HG03064 (cell line): Measurements from ENCODE around the gene ZBTB38.

ENCODE experiments used
- ATAC-seq: cut with Tn5 transposase; IDR thresholded peaks from one replicate; pipeline ENCODE4 v1.9.1; 2021; ENCODE audit warnings: low read depth; ENCODE audit not compliant: unreplicated experiment

ZBTB38 gene

GRCh38 chr3:141368062-141368924 lies at the start of gene ZBTB38:
ZBTB38 (plus strand) TSS chr3:141368504; CDS start chr3:141442389, 73,885 bp downstream.
- no peak for ATAC-seq

- no peak for ATAC-seq
Observed at GRCh38 chr3:141320399-141321108, 47.8 kb upstream of the ZBTB38 start.

DNA sequence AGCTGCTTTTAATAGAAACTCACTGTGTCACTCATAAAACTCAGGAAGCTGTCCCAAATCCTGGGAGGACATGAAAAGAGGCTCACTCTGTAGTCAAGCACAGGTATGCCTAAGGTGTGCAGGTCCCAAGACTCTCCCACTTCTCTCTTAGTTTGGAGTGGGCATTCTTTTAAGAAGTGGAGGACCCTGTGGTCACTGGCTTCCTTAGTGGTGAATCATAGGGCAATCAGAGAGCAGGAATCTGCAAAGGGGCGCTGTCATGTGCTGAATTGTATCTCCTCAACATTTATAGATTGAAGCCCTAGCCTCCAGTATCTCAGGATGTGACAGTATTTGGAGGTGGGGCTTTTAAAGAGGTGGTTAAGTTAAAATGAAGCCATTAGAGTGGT lies 47.2 kb upstream of the ZBTB38 start:
- ATAC-seq: no peak

DNA sequence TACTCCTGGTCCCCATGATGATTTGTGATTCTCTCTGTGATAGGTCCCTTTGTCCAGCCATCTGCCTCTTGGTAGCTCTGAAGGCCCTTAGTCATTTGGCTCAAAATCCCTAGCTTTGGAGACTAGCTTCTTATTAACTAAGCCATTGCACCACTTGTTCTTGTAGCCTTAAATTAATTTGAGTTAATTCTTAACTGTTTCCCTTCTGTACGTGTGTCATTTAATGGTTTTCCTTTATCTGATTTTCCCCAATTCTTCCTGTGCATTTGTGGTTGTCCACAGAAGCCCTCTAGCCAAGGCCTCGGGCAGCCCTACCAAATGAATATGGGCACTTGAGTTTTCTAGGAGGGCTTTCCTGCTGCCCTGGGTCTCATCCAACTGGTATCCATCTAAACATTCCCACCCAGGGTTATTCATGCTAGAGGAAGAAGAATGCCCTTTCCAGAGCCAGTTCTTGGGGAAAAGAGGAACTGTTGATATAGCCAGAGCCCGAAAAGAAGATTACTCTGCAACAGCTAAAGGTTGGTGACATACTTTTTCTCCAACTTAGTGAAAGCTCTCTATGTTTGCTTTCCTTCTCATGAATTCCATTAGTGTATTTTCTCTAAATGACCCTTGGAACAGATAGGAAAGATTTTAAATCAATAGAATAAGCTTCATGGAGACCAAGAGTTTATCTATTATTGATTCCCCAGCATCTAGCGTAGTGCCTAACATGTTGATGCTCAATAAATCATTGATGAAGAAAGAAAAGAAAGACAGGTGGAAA lies 44.2 kb upstream of the ZBTB38 start:
- ATAC-seq: no peak

- no peak for ATAC-seq
Observed at GRCh38 chr3:141326123-141326522, 42.2 kb upstream of the ZBTB38 start.

- ATAC-seq: no peak
Observed at GRCh38 chr3:141326626-141327025, 41.7 kb upstream of the ZBTB38 start.

GRCh38 chr3:141328286-141329166 lies 39.8 kb upstream of the ZBTB38 start:
- peak; percentile 43 for ATAC-seq

DNA sequence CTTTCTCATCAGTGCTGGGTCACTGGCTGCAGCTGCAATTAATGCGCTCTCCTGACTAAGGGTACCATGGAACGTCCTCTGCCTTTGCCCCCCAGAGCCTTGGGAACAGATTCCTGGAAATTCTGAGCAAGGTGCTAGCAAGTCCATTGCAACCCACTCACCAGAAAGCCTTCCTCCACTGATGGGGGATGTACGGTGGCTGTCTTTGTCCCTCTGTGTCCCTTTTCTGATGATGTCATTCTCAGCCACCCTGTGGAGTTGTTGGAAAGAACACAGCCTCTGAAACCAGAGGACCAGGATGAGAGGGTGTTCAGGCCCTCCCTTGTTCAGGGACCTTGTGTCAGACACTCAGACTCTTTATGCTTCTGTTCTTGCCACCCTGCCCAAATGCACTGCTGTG lies 38.1 kb upstream of the ZBTB38 start:
- no peak for ATAC-seq

- ATAC-seq: no peak
Observed at GRCh38 chr3:141330718-141331376, 37.5 kb upstream of the ZBTB38 start.

DNA sequence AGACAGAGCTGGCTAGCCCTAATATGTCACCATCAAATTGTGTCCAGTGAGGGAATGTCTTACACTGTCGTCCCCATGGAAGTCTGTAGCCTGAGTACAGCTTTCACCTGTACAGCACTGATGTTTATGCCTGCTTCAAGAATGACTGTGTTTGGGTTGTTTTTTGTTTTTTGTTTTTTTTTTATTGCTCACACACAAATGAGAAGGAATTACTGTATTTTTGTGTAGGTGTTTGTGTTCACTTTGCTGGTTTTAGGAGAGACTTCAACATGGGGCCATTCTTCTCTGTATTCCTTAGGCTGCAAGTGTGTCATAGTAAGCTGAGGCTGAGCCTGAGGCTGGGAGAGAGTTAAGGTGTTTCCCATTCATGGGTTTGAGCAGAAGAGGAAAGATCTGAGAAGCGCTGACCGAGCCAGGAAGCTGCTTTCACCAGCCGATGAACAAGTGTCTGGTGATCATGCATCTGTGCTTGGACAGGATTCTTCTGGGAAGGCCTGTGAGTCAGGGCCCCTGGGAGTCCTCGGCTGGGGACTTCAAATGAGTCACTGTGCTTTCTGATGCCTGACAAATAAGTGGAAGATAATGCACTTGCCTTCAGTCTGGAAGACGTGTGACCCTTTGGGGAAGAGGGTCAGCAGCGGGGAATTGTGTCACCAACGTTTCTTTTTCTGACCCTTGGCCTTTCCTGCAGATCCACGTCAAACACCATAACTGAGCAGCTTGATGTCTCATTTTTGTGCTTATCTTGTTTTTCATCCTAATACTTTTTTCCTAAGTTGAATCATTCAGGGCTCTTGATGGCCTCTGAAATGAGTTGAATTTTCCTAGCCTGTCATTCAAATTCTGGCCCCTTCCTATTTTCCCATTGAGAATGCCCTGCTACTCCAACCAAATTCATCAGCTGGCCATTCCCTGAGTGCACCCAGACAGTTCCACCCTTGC lies 36.7 kb upstream of the ZBTB38 start:
- ATAC-seq: no peak

DNA sequence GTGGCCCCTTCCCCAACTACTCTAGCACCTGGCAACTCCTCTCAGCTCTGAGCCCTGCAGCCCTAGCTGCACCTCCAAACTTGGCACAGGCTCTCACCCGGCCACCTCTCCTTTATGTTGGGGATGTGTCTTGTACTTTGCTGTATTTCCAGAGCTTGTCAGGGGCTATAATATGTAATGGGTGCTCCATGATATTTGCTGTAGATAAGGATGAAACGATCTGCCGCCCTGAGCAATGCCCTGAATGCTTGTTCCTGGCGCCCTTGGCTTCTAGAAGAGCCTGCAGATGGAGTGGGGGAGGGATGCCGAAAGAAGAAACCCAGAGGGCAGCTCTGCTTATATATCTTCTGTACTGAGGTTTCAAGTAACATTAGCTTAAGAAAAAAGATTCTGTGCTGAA lies 35.9 kb upstream of the ZBTB38 start:
- ATAC-seq: no peak

GRCh38 chr3:141333836-141334626 lies 34.3 kb upstream of the ZBTB38 start:
- no peak for ATAC-seq

GRCh38 chr3:141334627-141335250 lies 33.6 kb upstream of the ZBTB38 start:
- no peak for ATAC-seq

GRCh38 chr3:141335531-141336061 lies 32.7 kb upstream of the ZBTB38 start:
- no peak for ATAC-seq

DNA sequence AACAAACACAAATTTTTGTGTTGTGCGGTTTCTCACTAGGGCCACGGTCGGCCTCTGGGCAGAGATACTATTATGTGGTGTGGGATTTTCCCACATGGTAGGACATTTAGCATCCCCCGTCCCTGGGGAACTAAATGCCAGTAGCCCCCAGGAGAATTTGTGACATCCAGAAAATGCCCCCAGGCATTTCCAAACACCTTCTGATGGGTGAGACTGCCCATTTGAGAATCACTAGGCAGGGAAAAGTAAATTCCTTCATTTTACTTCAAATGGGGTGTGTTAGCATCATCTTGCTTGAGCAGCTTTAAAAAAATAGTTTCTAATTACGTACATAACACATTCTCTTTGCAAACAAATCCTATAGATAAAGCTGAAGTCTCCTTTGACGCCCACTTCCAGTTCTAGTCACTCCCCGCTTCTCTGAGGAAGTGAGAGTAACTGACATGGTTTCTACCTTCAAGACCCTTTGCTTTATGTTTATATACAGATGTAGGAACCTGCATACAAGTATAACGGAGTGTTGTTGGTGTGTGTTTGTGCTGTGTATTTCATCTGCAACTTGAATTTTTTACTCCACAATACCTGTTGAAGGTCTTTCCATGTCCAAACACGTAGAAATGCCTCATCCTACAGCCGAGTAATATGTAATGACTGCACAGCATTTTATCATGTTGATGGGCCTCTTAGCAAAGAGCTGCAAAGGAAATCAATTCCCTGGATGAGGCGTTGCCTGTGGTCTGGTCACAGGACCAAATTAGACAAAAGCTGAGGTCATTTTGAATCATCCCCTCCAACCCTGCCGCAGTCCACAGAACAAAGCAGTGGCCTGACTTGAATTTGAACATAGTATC lies 31.4 kb upstream of the ZBTB38 start:
- peak; percentile 86 for ATAC-seq

DNA sequence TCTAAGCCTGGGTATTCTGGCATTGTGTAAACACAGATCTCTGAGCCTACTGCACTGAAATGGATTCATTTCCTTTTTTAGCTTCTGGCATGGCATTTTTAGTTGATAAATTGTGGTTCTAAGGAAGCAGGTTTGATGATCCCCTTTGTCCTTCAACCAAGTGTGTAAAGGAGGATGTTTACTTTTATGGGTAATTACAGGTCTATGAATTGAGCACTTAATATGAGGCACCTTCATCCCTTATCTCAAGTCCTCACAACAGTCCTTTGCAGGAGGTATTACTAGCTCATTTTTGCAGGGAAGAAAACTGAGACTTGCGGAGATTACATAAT lies 30.8 kb upstream of the ZBTB38 start:
- ATAC-seq: no peak
